GM12873 (cell line): Measurements from ENCODE around the gene TREH.

Experiments used
- CTCF ChIP-seq: IDR thresholded peaks from 2 replicates; pipeline ENCODE4 v1.5.1; 2012; ENCODE audit warnings: low read depth, mild to moderate bottlenecking, moderate library complexity, low read length, control low read depth; ENCODE audit not compliant: insufficient read depth; ENCODE audit errors: missing control alignments

Gene TREH

GRCh38 chr11:118621071-118621783 is 58.2 kb downstream of the TREH start:
- TF ChIP-seq CTCF = no peak

- no peak for TF ChIP-seq CTCF
Observed at GRCh38 chr11:118620529-118621070, 58.9 kb downstream of the TREH start.

GRCh38 chr11:118619444-118620197 is 59.8 kb downstream of the TREH start:
- TF ChIP-seq CTCF = no peak

- no peak for TF ChIP-seq CTCF
Observed at GRCh38 chr11:118618991-118619375, 60.5 kb downstream of the TREH start.

GRCh38 chr11:118618115-118618990 is 61.1 kb downstream of the TREH start:
- no peak for TF ChIP-seq CTCF

- TF ChIP-seq CTCF = no peak
Observed at GRCh38 chr11:118615976-118616371, 63.5 kb downstream of the TREH start.
